ENCODE measurements around the gene MCOLN2.
A peak's percentile ranks its signal among the peaks of the same experiment; 100 is the strongest.

The MCOLN2 gene

DNA sequence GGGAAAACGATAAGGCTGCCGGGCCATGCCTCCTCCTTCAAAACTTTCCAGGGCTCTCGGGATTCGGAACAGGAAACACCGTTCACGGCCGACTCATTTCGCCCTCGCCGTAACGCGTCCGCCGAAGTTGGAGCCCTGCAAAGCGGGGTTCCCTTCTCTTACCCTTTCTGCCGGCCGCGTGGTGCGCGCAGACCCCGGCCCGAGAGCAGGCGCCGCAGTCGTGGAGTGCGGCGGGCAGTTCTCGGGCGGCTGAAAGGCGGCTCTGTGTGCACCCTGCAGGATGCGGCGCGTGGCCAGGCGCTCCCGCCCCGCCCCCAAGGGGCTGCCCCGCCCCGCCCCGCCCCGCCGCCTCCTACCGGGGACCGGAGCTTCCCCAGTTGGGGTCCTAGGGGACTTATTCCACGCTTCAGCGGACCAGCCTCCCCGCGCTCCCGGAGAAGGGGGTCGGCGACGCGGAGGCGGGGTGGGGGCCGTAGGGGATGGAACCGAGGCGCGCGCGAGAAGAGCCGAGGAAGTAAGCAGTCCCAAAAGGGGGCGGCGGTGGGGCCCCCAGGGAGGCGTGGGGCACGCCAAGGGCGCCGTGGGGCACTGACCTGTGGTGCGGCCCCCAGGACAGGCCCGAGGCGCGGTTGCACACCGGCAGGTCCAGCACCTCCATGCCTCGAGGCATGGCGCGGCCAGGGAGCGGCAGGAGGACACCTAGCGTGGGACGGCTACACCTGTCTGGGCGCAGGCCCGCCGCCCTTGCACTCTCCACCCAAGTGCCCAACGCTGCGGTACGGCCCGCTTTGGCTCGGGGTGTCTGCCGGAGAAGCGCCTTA is at the start of gene MCOLN2:
MCOLN2 (minus strand) TSS at position 268 of the 821 bp plus-strand sequence; CDS start at position 27, 241 bp downstream.
- TF ChIP-seq, protein P1, sequence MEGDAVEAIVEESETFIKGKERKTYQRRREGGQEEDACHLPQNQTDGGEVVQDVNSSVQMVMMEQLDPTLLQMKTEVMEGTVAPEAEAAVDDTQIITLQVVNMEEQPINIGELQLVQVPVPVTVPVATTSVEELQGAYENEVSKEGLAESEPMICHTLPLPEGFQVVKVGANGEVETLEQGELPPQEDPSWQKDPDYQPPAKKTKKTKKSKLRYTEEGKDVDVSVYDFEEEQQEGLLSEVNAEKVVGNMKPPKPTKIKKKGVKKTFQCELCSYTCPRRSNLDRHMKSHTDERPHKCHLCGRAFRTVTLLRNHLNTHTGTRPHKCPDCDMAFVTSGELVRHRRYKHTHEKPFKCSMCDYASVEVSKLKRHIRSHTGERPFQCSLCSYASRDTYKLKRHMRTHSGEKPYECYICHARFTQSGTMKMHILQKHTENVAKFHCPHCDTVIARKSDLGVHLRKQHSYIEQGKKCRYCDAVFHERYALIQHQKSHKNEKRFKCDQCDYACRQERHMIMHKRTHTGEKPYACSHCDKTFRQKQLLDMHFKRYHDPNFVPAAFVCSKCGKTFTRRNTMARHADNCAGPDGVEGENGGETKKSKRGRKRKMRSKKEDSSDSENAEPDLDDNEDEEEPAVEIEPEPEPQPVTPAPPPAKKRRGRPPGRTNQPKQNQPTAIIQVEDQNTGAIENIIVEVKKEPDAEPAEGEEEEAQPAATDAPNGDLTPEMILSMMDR (IDR thresholded peaks at IDR 0.05): no peak

DNA sequence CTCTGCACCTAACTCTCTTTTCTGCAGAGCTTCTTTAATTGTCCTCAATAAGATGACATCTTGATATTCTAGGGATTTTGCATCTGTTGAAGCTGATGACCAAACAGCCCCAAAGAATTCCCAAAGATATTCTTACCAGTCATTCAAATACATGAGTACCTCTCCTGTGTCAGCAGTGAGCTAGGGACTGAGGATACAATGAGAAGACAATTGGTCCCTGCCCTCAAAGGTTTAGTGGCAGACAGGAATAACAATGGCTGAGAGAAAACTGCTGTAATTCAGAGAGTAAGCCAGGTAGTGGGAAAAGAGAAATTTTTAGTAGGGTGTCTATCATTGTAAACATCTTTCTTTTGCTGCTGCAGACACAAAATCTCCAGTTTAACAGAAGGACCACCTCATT is 45.5 kb upstream of the MCOLN2 start:
- TF ChIP-seq, protein P1 (IDR thresholded peaks at IDR 0.05): no peak

DNA sequence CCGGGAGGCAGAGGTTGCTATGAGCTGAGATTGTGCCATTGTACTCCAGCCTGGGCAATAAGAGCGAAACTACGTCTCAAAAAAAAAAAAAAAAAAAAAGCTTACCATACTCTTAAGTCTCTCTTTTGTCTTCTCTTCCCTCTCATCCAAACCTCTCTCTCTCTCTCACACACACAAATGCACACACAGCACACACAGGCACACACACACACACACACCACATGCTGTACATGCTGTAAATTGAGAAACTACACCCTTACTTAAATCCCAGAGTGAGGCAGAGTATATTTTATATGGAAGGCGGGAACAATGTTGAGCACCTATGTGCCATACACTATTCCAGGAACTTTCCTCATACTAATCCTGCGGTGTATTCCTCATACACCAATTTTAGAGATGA is 44.9 kb upstream of the MCOLN2 start:
- TF ChIP-seq, protein P1 (IDR thresholded peaks at IDR 0.05): no peak

DNA sequence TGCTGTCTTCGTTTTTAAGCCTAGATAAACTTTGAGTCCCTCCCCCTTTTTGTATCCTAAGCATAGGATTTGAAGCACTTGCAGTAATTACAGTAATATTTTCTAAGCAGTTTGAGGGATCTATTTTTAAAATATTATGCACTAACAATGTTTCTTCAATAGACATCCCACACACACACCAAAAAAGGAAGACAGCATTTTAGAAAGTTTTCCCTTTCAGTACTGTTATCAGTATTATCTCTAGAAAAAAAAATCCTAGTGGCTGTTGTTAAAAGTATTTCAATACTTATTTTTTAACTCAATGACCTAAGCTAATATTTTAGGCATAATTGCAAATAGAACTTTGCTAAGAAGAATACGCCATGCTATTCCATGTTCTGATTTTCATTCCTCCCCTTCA is 36.3 kb upstream of the MCOLN2 start:
- TF ChIP-seq, protein P1 (IDR thresholded peaks at IDR 0.05): no peak

DNA sequence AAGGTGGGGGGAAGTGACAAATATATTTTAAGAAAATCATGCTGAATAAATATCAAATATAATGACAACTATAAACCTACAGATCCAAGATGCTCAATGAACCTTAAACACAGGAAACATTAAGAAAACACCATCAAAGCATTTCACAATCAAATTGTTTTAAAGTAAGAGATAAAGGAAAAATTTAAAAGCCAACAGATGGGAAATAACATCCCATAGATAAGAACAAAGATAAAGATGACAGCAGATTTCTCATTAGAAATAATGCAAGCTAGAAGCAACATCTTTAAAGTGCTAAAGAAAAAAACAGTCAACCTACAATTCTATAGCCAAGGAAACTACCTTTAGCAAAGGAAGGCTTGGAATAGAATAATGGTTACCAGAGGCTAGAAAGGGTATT is 33.6 kb upstream of the MCOLN2 start:
- TF ChIP-seq, protein P1 (IDR thresholded peaks at IDR 0.05): no peak

DNA sequence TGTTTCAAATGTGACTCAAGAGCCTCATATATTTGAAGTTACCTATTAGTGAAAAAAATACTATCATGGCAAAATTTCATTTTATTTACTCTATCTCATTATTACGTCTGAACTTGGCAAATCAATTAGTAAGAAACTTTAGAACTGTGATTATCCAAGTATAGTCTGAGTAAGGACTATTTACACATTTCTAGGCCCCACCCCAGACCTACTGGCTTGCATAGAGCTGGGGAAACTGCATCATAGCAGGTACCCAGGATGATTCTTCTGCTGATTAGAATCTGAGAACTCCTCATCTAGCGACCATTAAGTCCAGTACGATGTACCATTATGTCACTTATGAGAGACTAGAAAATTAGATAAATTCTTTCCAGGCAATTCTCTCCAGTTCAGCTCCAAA is 31.2 kb upstream of the MCOLN2 start:
- TF ChIP-seq, protein P1 (IDR thresholded peaks at IDR 0.05): no peak

DNA sequence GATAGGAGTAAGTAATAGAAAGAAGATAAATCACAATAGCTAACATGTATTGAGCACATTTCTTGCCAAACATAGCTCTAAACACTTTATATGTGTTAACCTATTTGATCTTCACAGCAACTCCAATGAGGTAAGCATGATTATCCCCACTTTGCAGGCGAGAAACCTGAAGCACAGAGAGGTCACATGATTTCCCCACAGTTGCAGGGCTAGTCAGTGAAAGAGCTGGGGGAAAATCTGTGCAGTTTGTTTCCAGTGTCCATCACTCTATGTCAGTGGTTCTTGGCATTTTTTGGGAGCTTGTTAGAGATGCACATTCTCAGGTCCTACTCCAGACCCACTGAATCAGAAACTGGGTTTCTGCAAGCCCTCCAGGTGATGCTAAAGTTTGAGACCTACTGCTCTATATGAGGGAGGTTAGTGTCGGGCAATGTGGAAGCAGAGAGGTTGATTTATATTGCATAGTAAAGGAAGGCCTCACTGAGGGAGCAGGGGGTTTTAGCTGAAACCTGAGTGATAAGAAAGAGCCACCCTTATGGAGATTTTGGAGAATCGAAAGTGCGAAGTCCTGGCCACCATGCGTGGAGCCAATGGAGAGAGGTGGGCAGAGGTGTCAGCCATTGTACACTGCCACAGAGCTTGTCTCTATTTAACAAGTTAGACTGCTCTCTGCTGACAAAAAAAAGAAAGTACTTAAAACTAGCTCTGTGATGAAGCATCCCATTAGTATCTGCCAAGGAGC is 30.5 kb upstream of the MCOLN2 start:
- TF ChIP-seq, protein P1 (IDR thresholded peaks at IDR 0.05): peak; percentile 17; the same call in 1 of the 2 replicates
